A673 (cell line): ENCODE measurements around the gene FAN1. TPM values are rescaled to one million over a fixed set of nuclear protein-coding genes. Genes with fewer than 3 reads are reported as not detected.

Experiments
- BruUV-seq: library from RNA; stranded (reverse); fragments of 400-500 nt; replicated peaks from 2 replicates; lab custom pipeline; 2021; lab: Mats Ljungman, UMichigan
- CTCF ChIA-PET: fragments of 300-600 bp; sonication (Branson Sonifier 250); formaldehyde crosslinking; loops from one replicate; lab custom pipeline; 2022; ENCODE audit warnings: antibody characterized with exemption; lab: Charles Lee
- POLR2A ChIA-PET: fragments of 300-600 bp; sonication (Branson Sonifier 250); formaldehyde crosslinking; loops from one replicate; lab custom pipeline; 2022; ENCODE audit warnings: antibody characterized with exemption; ENCODE audit not compliant: low non-redundant PET; lab: Charles Lee
- DNase-seq: peaks from one replicate; pipeline ENCODE4 v3.0.0-alpha.2; 2015; ENCODE audit warnings: low spot score
- H3K27ac ChIP-seq: fragments of 200-600 bp; sonication (generic); 2 replicates; pipeline ENCODE4 v1.5.1; 2016; ENCODE audit warnings: mixed run types, low read depth, mild to moderate bottlenecking, mixed read lengths, antibody characterized with exemption, low read length; ENCODE audit not compliant: poor library complexity, severe bottlenecking
- H3K27me3 ChIP-seq: fragments of 200-600 bp; sonication (generic); replicated peaks from 2 replicates; pipeline ENCODE4 v1.6.1; 2017; ENCODE audit warnings: mixed run types, low read depth, mild to moderate bottlenecking, mixed read lengths, antibody characterized with exemption, low read length; ENCODE audit not compliant: insufficient read depth, poor library complexity
- H3K36me3 ChIP-seq: fragments of 200-600 bp; sonication (generic); 2 replicates; pipeline ENCODE4 v1.6.1; 2016; ENCODE audit warnings: mixed run types, mild to moderate bottlenecking, mixed read lengths, antibody characterized with exemption, low read length; ENCODE audit not compliant: insufficient read depth, poor library complexity, severe bottlenecking
- H3K4me1 ChIP-seq: fragments of 200-600 bp; sonication (generic); 2 replicates; pipeline ENCODE4 v1.6.1; 2017; ENCODE audit warnings: mixed run types, mild to moderate bottlenecking, mixed read lengths, antibody characterized with exemption, low read length; ENCODE audit not compliant: insufficient read depth, poor library complexity, severe bottlenecking
- H3K4me3 ChIP-seq: fragments of 200-600 bp; sonication (generic); 2 replicates; pipeline ENCODE4 v1.5.1; 2016; ENCODE audit warnings: low read depth, mixed run types, mild to moderate bottlenecking, mixed read lengths, low read length; ENCODE audit not compliant: poor library complexity, severe bottlenecking
- H3K9me3 ChIP-seq: fragments of 200-600 bp; sonication (generic); 2 replicates; pipeline ENCODE4 v1.6.1; 2016; ENCODE audit warnings: mixed run types, low read depth, mild to moderate bottlenecking, mixed read lengths, antibody characterized with exemption, low read length; ENCODE audit not compliant: poor library complexity, severe bottlenecking
- EZH2 ChIP-seq: fragments of 200-600 bp; sonication (generic); IDR thresholded peaks from 2 replicates; pipeline ENCODE4 v1.6.1; 2017; ENCODE audit warnings: borderline replicate concordance, low read depth, mild to moderate bottlenecking, mixed read lengths, antibody characterized with exemption, low read length; ENCODE audit not compliant: poor library complexity, severe bottlenecking
- intact Hi-C: fragments of 100-400 bp; cut with micrococcal nuclease; formaldehyde crosslinking; loops from one replicate; pipeline ENCODE4 v1.10.0; 2022; ENCODE audit not compliant: unreplicated experiment
- total RNA-seq: library from RNA; stranded (reverse); gene quantifications from 2 replicates; pipeline ENCODE4 v1.2.3, GENCODE V29; 2021
- TF ChIP-seq, protein P1 (sequence below): fragments of 300-800, 200-600 bp; sonication (generic); conservative IDR thresholded peaks from 2 replicates; pipeline ENCODE4 v1.5.1; 2017; ENCODE audit warnings: low read depth, mild to moderate bottlenecking, antibody characterized with exemption, low read length, moderate library complexity, mixed read lengths

The FAN1 gene
- total RNA-seq, 1 experiment from 2014 or later = 36.2 TPM

DNA sequence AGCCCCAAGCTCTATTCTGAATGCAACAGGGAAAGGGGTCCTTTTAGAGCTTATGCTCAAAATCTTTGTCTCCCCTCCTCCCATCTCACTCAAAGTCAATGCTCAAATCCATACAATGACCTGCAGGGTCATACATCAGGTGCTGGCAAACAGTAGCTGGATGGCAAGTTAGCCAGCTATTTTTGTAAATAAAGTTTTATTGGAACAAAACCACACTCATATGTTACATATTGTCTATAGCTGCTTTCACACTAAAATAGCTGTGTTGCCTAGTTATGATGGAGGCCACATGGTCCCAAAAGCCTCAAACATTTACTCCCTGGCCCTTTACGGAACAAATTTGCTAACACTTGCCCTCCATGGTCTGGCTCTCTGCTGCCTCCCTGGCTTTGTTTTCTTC, 1.8 kb upstream of the FAN1 start:
- Histone ChIP-seq H3K9me3 (no peaks in the 10 kb centered on the region), H3K4me1 (peaks cover 9% of the 10 kb centered on the region), H3K4me3 (no peak overlapping the region), H3K27me3 (no peaks in the 10 kb centered on the region), H3K36me3 (peaks cover 10% of the 10 kb centered on the region), H3K27ac (no peak overlapping the region)
- POLR2A ChIA-PET = no interaction called here
- no peak for DNase-seq
- CTCF ChIA-PET = no interaction called here
- intact Hi-C loops = loop anchor here (5.0 kb wide), 1 partner anchor 90 kb away; the partner anchor contains the start of gene MTMR10
- BruUV-seq = no TSS peak
- TF ChIP-seq EZH2 = no peak
- TF ChIP-seq, protein P1, sequence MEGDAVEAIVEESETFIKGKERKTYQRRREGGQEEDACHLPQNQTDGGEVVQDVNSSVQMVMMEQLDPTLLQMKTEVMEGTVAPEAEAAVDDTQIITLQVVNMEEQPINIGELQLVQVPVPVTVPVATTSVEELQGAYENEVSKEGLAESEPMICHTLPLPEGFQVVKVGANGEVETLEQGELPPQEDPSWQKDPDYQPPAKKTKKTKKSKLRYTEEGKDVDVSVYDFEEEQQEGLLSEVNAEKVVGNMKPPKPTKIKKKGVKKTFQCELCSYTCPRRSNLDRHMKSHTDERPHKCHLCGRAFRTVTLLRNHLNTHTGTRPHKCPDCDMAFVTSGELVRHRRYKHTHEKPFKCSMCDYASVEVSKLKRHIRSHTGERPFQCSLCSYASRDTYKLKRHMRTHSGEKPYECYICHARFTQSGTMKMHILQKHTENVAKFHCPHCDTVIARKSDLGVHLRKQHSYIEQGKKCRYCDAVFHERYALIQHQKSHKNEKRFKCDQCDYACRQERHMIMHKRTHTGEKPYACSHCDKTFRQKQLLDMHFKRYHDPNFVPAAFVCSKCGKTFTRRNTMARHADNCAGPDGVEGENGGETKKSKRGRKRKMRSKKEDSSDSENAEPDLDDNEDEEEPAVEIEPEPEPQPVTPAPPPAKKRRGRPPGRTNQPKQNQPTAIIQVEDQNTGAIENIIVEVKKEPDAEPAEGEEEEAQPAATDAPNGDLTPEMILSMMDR = no peak

DNA sequence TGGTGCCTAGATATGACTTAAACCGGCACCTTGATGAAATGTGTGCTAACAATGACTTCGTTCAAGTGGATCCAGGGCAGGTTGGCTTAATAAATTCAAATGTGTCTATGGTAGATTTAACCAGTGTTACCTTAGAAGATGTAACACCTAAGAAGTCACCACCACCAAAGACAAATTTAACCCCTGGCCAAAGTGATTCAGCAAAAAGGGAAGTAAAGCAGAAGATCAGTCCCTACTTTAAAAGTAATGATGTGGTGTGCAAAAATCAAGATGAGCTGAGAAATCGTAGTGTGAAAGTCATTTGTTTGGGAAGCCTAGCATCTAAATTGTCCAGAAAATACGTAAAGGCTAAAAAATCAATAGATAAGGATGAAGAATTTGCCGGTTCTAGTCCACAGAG, 1.1 kb downstream of the FAN1 start:
- Histone ChIP-seq H3K4me1 (peaks cover 9% of the 10 kb centered on the region), H3K4me3 (peak overlapping the region; percentile 72), H3K36me3 (peaks cover 28% of the 10 kb centered on the region), H3K27ac (no peak overlapping the region), H3K27me3 (no peaks in the 10 kb centered on the region), H3K9me3 (no peaks in the 10 kb centered on the region)
- intact Hi-C loops = loop anchor here (5.0 kb wide), 1 partner anchor 87 kb away; the partner anchor contains the start of gene MTMR10
- BruUV-seq = TSS peak; percentile 57
- POLR2A ChIA-PET = no interaction called here
- CTCF ChIA-PET = interaction anchor here (0.6 kb wide), 1 partner anchor 31 kb away, joined by 3 read pairs; no protein-coding TSS in a partner anchor
- TF ChIP-seq EZH2 = no peak
- TF ChIP-seq, protein P1 = no peak
- no peak for DNase-seq

DNA sequence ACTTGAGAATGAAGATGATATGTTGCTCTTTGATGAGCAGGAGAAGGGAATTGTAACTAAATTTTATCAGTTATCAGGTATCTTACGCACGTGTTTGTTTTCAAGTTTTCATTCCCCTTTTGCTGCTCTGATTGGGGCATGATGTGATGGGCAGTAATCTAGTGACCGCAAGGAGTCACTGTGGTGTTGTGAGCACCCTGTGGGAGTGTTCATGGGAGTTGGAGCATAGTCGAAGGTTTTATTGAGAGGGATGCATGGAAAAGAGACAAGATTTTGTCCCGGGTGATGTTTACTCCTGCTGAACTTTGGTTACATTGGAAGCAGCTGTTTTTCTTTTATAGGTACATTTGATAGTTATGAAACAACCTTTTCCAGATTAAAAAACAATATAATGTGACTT, 2.1 kb downstream of the FAN1 start:
- ChIA-PET POLR2A (no interaction called here), CTCF (no interaction called here)
- Histone ChIP-seq H3K4me3 (no peak overlapping the region), H3K4me1 (peaks cover 9% of the 10 kb centered on the region), H3K36me3 (peaks cover 36% of the 10 kb centered on the region), H3K27ac (peak overlapping the region; percentile 33), H3K9me3 (no peaks in the 10 kb centered on the region), H3K27me3 (no peaks in the 10 kb centered on the region)
- DNase-seq = no peak
- intact Hi-C loops = no loop called here
- BruUV-seq = no TSS peak
- TF ChIP-seq EZH2 = no peak
- TF ChIP-seq, protein P1 = no peak
